HL-60 (cell line): ENCODE results near the gene OPN1SW.
A peak's percentile ranks its signal among the peaks of the same experiment; 100 is the strongest.

ENCODE experiments used
- DNase-seq, 2 experiments: peaks; one replicate each; pipeline ENCODE4 v3.0.0-alpha.2; 2010 to 2020; ENCODE audit warnings: low read depth in 1 of 2, low spot score in 1 of 2
- H3K27ac ChIP-seq: fragments of 250-450 bp; sonication (Bioruptor Pico); replicated peaks from 2 replicates; pipeline ENCODE4 v1.5.1; 2020; ENCODE audit warnings: mild to moderate bottlenecking, moderate library complexity
- H3K27me3 ChIP-seq: fragments of 250-450 bp; sonication (Bioruptor Pico); 2 replicates; pipeline ENCODE4 v1.5.1; 2021; ENCODE audit warnings: mild to moderate bottlenecking, moderate library complexity; ENCODE audit not compliant: insufficient read depth, poor library complexity, severe bottlenecking
- H3K4me3 ChIP-seq: replicated peaks from 2 replicates; pipeline ENCODE4 v1.5.1; 2011; ENCODE audit warnings: mild to moderate bottlenecking, control low read depth, low read length; ENCODE audit not compliant: insufficient read depth
- GABPA ChIP-seq: IDR thresholded peaks from 2 replicates; pipeline ENCODE4 v1.6.1; 2012; ENCODE audit warnings: low read depth
- POLR2AphosphoS5 ChIP-seq: IDR thresholded peaks from 2 replicates; pipeline ENCODE4 v1.6.1; 2012; ENCODE audit warnings: low read depth
- SPI1 ChIP-seq: IDR thresholded peaks from 2 replicates; pipeline ENCODE4 v1.6.1; 2012; ENCODE audit warnings: low read depth, mild to moderate bottlenecking, borderline replicate concordance
- TF ChIP-seq, protein P1 (sequence below): IDR thresholded peaks from 2 replicates; pipeline ENCODE4 v1.6.1; 2012; ENCODE audit warnings: low read depth; ENCODE audit not compliant: insufficient replicate concordance
- TF ChIP-seq, protein P2 (sequence below): IDR thresholded peaks from one replicate; pipeline ENCODE4 v1.5.1; 2011; ENCODE audit warnings: low read length, control low read depth, inconsistent platforms; ENCODE audit not compliant: insufficient read depth

The OPN1SW gene

DNA sequence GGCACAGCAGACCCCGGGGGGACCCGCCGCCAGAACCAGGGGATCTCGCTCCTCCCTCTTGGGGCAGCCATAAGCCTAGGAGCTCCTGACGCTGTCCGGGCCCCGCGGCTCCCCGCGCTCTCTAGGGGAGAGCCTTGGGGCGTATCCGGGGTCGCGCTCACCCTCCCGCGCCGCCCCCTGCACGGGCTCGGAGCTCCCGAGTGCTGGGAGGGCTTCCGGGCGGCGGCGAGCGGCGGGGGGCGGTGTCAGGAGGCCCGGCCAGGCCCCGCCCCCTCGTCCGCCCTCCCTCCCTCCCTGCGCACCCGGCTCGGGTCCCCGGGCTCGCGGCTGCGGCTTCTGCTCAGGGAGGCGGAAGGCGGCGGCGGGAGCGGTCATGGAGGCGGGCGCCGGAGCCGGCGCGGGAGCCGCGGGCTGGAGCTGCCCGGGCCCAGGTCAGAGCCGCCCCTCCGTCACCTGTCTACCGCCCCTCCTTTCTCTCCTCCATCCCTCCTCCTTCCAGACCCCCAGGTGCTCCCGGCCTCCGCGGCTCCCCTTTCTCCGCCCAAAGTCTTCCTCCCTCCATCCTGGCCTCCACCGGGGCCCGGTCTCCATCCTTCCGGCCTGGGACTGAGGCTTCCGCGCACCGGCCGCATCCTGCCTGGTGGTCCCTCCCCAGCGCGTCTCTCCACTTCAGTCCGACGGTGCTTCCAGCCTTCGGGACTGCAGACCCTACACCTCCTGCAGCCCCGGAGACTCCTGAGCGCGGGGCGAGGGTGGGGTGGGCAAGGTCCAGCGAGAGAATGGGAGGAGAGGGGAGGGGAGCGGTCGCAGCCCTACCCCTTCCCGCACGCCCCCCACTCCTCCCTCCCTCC, 15.8 kb upstream of the OPN1SW start, which contains the start of gene CCDC136:
TSS of gene CCDC136 (plus strand) at position 848 of the 851 bp plus-strand sequence. CDS start 444 bp downstream, outside the sequence.
- no peak within 1 kb of the TSS for H3K27ac ChIP-seq
- peaks cover 16% of the 10 kb centered on the region for H3K27me3 ChIP-seq
- peak; percentile 41 to 55 for DNase-seq
- TF ChIP-seq, protein P1, sequence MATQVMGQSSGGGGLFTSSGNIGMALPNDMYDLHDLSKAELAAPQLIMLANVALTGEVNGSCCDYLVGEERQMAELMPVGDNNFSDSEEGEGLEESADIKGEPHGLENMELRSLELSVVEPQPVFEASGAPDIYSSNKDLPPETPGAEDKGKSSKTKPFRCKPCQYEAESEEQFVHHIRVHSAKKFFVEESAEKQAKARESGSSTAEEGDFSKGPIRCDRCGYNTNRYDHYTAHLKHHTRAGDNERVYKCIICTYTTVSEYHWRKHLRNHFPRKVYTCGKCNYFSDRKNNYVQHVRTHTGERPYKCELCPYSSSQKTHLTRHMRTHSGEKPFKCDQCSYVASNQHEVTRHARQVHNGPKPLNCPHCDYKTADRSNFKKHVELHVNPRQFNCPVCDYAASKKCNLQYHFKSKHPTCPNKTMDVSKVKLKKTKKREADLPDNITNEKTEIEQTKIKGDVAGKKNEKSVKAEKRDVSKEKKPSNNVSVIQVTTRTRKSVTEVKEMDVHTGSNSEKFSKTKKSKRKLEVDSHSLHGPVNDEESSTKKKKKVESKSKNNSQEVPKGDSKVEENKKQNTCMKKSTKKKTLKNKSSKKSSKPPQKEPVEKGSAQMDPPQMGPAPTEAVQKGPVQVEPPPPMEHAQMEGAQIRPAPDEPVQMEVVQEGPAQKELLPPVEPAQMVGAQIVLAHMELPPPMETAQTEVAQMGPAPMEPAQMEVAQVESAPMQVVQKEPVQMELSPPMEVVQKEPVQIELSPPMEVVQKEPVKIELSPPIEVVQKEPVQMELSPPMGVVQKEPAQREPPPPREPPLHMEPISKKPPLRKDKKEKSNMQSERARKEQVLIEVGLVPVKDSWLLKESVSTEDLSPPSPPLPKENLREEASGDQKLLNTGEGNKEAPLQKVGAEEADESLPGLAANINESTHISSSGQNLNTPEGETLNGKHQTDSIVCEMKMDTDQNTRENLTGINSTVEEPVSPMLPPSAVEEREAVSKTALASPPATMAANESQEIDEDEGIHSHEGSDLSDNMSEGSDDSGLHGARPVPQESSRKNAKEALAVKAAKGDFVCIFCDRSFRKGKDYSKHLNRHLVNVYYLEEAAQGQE = no peak
- TF ChIP-seq GABPA (no peak), SPI1 (no peak), POLR2AphosphoS5 (no peak)
- TF ChIP-seq, protein P2, sequence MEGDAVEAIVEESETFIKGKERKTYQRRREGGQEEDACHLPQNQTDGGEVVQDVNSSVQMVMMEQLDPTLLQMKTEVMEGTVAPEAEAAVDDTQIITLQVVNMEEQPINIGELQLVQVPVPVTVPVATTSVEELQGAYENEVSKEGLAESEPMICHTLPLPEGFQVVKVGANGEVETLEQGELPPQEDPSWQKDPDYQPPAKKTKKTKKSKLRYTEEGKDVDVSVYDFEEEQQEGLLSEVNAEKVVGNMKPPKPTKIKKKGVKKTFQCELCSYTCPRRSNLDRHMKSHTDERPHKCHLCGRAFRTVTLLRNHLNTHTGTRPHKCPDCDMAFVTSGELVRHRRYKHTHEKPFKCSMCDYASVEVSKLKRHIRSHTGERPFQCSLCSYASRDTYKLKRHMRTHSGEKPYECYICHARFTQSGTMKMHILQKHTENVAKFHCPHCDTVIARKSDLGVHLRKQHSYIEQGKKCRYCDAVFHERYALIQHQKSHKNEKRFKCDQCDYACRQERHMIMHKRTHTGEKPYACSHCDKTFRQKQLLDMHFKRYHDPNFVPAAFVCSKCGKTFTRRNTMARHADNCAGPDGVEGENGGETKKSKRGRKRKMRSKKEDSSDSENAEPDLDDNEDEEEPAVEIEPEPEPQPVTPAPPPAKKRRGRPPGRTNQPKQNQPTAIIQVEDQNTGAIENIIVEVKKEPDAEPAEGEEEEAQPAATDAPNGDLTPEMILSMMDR = no peak
- H3K4me3 ChIP-seq = peak within 1 kb of the TSS; percentile 82

DNA sequence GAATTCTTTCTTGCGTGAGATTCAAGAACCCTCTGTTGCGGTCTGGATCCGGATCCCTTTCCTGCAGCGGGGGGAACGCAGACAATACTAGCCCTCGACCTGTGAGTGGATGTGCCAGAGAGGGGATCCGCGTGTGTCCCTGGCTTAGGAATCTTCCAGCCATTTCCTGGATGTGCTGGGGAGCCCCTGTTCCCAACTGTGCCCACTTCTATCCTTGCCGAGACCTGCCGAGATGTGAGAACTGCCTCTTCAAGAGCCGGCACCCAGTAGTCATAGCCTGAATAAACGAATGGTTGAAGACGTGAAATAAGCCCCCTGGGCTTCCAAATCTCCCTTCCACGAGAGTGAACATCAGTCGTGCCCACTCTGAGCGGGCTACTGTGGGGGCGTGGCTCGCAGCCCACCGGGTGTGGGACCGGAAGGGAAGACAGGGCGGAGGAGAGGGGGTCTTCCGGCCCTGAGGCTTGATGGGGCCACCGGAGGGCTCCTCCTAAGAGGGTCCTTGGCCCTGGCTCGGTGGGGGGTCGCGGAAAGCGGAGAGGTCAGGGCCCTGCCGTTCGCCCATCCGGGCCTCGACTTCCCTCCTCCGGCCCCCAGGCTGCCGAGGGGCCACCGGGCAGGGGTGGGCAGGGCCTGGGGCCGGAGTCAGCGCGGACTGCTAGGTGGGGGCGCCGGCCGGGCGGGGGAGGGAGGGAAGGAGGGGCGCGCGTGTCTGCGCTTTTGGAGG, 14.9 kb upstream of the OPN1SW start:
- no peak for DNase-seq
- TF ChIP-seq, protein P2 = no peak
- no peak for TF ChIP-seq SPI1
- no peak for TF ChIP-seq GABPA
- TF ChIP-seq, protein P1 = no peak
- no peak for TF ChIP-seq POLR2AphosphoS5
- Histone ChIP-seq H3K4me3 (peak overlapping the region; percentile 82), H3K27ac (no peak overlapping the region), H3K27me3 (peaks cover 16% of the 10 kb centered on the region)

DNA sequence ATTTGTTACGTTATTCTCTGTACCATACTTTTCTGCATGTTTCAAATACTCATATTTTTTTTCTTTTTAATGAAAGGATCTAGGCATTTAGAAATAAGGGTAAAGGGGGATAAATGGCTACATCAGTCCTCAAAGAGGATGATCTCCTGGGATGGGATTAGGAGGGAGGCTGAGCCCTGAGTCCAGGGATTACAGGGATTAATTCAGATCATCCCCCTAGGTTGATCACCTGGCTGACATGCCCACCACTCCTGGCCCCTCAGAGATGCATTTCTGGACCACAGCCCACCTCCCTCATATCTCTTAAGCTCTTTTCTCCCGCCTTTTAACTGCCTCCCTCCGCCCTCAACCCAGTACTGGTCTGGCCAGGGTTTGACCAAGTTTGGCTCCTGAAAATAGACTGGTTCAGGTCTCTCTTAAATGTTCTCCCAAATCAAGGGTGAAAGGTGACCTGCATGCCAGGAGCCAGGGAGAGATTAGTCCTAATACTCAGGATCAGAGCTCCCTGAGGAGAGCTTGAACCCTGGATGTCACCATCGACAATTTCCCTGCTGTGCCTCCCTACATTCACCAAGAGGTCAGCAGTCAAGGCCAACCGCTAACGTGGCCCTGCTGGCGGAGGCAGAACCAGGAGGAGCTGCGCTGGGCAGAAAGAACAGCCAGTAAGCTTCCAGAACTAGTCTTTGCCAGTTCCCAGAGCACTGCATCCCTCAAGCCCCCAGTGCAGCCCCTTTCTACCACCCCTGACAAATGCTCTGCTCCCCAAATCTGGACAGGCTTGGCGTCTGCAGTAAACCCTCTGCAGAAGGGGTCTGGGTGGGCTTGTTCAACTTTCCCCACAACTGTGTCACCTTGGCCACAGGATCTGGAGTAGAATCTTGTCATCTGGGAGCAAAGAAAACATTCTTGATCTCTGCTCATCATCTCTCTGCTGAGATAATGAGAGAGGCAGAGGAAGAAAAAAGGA, 13.1 kb upstream of the OPN1SW start:
- Histone ChIP-seq H3K27me3 (peaks cover 16% of the 10 kb centered on the region), H3K27ac (no peak overlapping the region), H3K4me3 (no peak overlapping the region)
- no peak for DNase-seq
- no peak for TF ChIP-seq POLR2AphosphoS5
